HCT116 (cell line): Measurements from ENCODE around the gene MOGAT3. TPM values are rescaled to one million over a fixed set of nuclear protein-coding genes. Genes with fewer than 3 reads are reported as not detected.
"Not testable (repeated sequence)": the region's sequence is repeated elsewhere in the genome, so short reads cannot be mapped to it uniquely, and the experiment has no call there.

Source experiments
- ATAC-seq: fragments of 200-7000 bp; cut with Tn5 transposase; 2 replicates; pipeline ENCODE4 v1.9.1; 2020; ENCODE audit warnings: mild to moderate bottlenecking, moderate library complexity
- BruUV-seq: library from RNA; stranded (reverse); fragments of 400-500 nt; replicated peaks from 2 replicates; lab custom pipeline; 2021; lab: Mats Ljungman, UMichigan
- CTCF ChIA-PET: fragments of 300-600 bp; sonication (Branson Sonifier 250); formaldehyde crosslinking; loops from one replicate; lab custom pipeline; 2021; ENCODE audit warnings: antibody characterized with exemption; lab: Charles Lee
- POLR2A ChIA-PET: fragments of 300-600, 350-600 bp; sonication (Branson Sonifier 250); formaldehyde crosslinking; loops from one replicate; lab custom pipeline; 2021; ENCODE audit warnings: antibody characterized with exemption; lab: Charles Lee
- RAD21 ChIA-PET, 2 experiments: fragments of 300-600 bp; sonication (Branson Sonifier 250); formaldehyde crosslinking; loops; one replicate each; lab custom pipeline; 2023; ENCODE audit warnings: low total read pairs in 2 of 2; ENCODE audit not compliant: uncharacterized antibody in 2 of 2, unreplicated experiment in 2 of 2, low non-redundant PET in 1 of 2; lab: Charles Lee
- DNase-seq: peaks from one replicate; pipeline ENCODE4 v3.0.0-alpha.2; 2010; ENCODE audit warnings: low read depth, low spot score
- H2AFZ ChIP-seq: fragments of 200-600 bp; shearing (Covaris generic), sonication (generic); 2 replicates; pipeline ENCODE4 v1.6.1; 2017; ENCODE audit warnings: low read depth, mixed run types, mixed read lengths, antibody characterized with exemption, low read length; ENCODE audit not compliant: poor library complexity, severe bottlenecking
- H3K27ac ChIP-seq: 2 replicates; pipeline ENCODE4 v1.5.1; 2012; ENCODE audit warnings: low read depth, low read length
- H3K27me3 ChIP-seq: fragments of 200-600 bp; sonication (generic); 2 replicates; pipeline ENCODE4 v1.6.1; 2016; ENCODE audit warnings: mixed run types, low read length, mixed read lengths; ENCODE audit not compliant: insufficient read depth
- H3K36me3 ChIP-seq, 2 experiments: fragments of 200-500 bp in 1 of 2; fragments of 200-600 bp in 1 of 2; sonication (Bioruptor generic) in 1 of 2; sonication (generic) in 1 of 2; 2 replicates each; pipeline versions ENCODE4 v1.5.1 to v1.6.1; 2014 to 2016; ENCODE audit warnings: low read length in 2 of 2, inconsistent platforms in 1 of 2, mixed read lengths in 1 of 2, mixed run types in 1 of 2; ENCODE audit not compliant: insufficient read depth in 2 of 2, control insufficient read depth in 1 of 2
- H3K4me1 ChIP-seq, 2 experiments: fragments of 200-600 bp in 1 of 2; sonication (generic) in 1 of 2; 2 replicates each; pipeline versions ENCODE4 v1.5.1 to v1.6.1; 2012 to 2017; ENCODE audit warnings: low read length in 2 of 2, inconsistent platforms in 1 of 2, mild to moderate bottlenecking in 1 of 2, mixed read lengths in 1 of 2, mixed run types in 1 of 2, moderate library complexity in 1 of 2; ENCODE audit not compliant: insufficient read depth in 2 of 2, control insufficient read depth in 1 of 2
- H3K4me2 ChIP-seq: fragments of 200-600 bp; sonication (generic); 2 replicates; pipeline ENCODE4 v1.6.1; 2017; ENCODE audit warnings: mixed run types, low read length, mixed read lengths
- H3K4me3 ChIP-seq, 2 experiments: fragments of 200-600 bp in 1 of 2; sonication (generic) in 1 of 2; replicated peaks in 1 of 2; 2 replicates each; pipeline ENCODE4 v1.5.1; 2011 to 2016; ENCODE audit warnings: low read length in 2 of 2, control low read depth in 1 of 2, low read depth in 1 of 2, mild to moderate bottlenecking in 1 of 2, mixed read lengths in 1 of 2, mixed run types in 1 of 2
- H3K79me2 ChIP-seq: fragments of 200-600 bp; sonication (generic); 2 replicates; pipeline ENCODE4 v1.6.1; 2017; ENCODE audit warnings: mild to moderate bottlenecking, mixed run types, low read length, moderate library complexity, mixed read lengths; ENCODE audit not compliant: insufficient read depth
- H3K9ac ChIP-seq: fragments of 200-600 bp; sonication (generic); 2 replicates; pipeline ENCODE4 v1.6.1; 2016; ENCODE audit warnings: low read length, mixed read lengths
- H3K9me2 ChIP-seq: fragments of 200-600 bp; sonication (generic), shearing (Covaris generic); 2 replicates; pipeline ENCODE4 v1.6.1; 2017; ENCODE audit warnings: mixed run types, mild to moderate bottlenecking, moderate library complexity; ENCODE audit not compliant: insufficient read depth
- H3K9me3 ChIP-seq, 2 experiments: fragments of 200-500 bp in 1 of 2; fragments of 200-600 bp in 1 of 2; sonication (Bioruptor generic) in 1 of 2; sonication (generic) in 1 of 2; 2 replicates each; pipeline ENCODE4 v1.6.1; 2014 to 2017; ENCODE audit warnings: low read length in 2 of 2, mixed read lengths in 2 of 2, inconsistent platforms in 1 of 2, low read depth in 1 of 2, mild to moderate bottlenecking in 1 of 2, mixed run types in 1 of 2, moderate library complexity in 1 of 2; ENCODE audit not compliant: control insufficient read depth in 1 of 2, insufficient read depth in 1 of 2
- H4K20me1 ChIP-seq: fragments of 200-600 bp; sonication (generic), shearing (Covaris generic); 2 replicates; pipeline ENCODE4 v1.6.1; 2017; ENCODE audit warnings: mixed run types, mild to moderate bottlenecking, moderate library complexity; ENCODE audit not compliant: insufficient read depth
- FOSL1 ChIP-seq: IDR thresholded peaks from 2 replicates; pipeline ENCODE4 v1.6.1; 2012; ENCODE audit warnings: low read depth
- SP1 ChIP-seq: IDR thresholded peaks from 2 replicates; pipeline ENCODE4 v1.6.1; 2012; ENCODE audit warnings: low read depth
- intact Hi-C: fragments of 100-400 bp; cut with micrococcal nuclease; formaldehyde crosslinking; loops from 2 replicates; pipeline ENCODE4 v1.10.0; 2022
- total RNA-seq: library from RNA; stranded (reverse); gene quantifications from one replicate; pipeline ENCODE4 v1.2.1, GENCODE V29; 2021; ENCODE audit not compliant: unreplicated experiment

Gene MOGAT3
- total RNA-seq, 1 experiment from 2014 or later, result not detected

GRCh38 chr7:101203740-101204738 lies 3.2 kb upstream of the MOGAT3 start:
- H3K4me3 ChIP-seq, ATAC-seq, POLR2A ChIA-PET, H2AFZ ChIP-seq, H3K9ac ChIP-seq, H3K4me1 ChIP-seq, H3K36me3 ChIP-seq, DNase-seq, H3K27me3 ChIP-seq, H3K27ac ChIP-seq, H3K9me2 ChIP-seq, intact Hi-C loops, H3K9me3 ChIP-seq, H4K20me1 ChIP-seq, H3K79me2 ChIP-seq, BruUV-seq, H3K4me2 ChIP-seq, RAD21 ChIA-PET: not testable (repeated sequence)
- CTCF ChIA-PET, result interaction anchor here (2.3 kb wide), 1 partner anchor 12 kb away, joined by 13 read pairs; no protein-coding TSS in a partner anchor

- BruUV-seq, result no TSS peak
- RAD21 ChIA-PET, result no interaction called here
- TF ChIP-seq SP1 (no peak), FOSL1 (no peak)
- Histone ChIP-seq H3K27me3 (no peaks in the 10 kb centered on the region), H4K20me1 (no peaks in the 10 kb centered on the region), H3K4me1 (peaks cover 0 to 8% of the 10 kb centered on the region in 2 experiments; a peak in 3 of 4 replicates), H3K4me3 (no peak overlapping the region), H3K27ac (no peak overlapping the region), H3K36me3 (no peaks in the 10 kb centered on the region), H3K79me2 (no peaks in the 10 kb centered on the region), H3K9me3 (no peaks in the 10 kb centered on the region), H3K4me2 (no peak overlapping the region), H3K9me2 (no peaks in the 10 kb centered on the region), H2AFZ (no peak overlapping the region), H3K9ac (no peak overlapping the region)
- POLR2A ChIA-PET, result no interaction called here
- no peak for DNase-seq
- CTCF ChIA-PET, result interaction anchor here (2.3 kb wide), 1 partner anchor 10 kb away, joined by 13 read pairs; no protein-coding TSS in a partner anchor
- intact Hi-C loops, result no loop called here
- ATAC-seq, result no peak
Observed at GRCh38 chr7:101202603-101202918, 1.7 kb upstream of the MOGAT3 start.
